Activated naive CD4-positive, alpha-beta T cell treated with anti-CD3 and anti-CD28 coated beads, Interleukin-2, amount 50 U/mL, for 16 hours (primary cell): Measurements from ENCODE around the gene OR10P1.
"Not testable (repeated sequence)": the region's sequence is repeated elsewhere in the genome, so short reads cannot be mapped to it uniquely, and the experiment has no call there.

Source experiments
- DNase-seq: peaks from one replicate; pipeline ENCODE4 v3.0.0-alpha.2; 2020

Gene OR10P1, protein sequence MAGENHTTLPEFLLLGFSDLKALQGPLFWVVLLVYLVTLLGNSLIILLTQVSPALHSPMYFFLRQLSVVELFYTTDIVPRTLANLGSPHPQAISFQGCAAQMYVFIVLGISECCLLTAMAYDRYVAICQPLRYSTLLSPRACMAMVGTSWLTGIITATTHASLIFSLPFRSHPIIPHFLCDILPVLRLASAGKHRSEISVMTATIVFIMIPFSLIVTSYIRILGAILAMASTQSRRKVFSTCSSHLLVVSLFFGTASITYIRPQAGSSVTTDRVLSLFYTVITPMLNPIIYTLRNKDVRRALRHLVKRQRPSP

DNA sequence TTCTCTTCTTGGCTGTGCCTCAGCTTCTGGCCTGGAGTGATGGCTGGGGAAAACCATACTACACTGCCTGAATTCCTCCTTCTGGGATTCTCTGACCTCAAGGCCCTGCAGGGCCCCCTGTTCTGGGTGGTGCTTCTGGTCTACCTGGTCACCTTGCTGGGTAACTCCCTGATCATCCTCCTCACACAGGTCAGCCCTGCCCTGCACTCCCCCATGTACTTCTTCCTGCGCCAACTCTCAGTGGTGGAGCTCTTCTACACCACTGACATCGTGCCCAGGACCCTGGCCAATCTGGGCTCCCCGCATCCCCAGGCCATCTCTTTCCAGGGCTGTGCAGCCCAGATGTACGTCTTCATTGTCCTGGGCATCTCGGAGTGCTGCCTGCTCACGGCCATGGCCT, at the start of gene OR10P1:
TSS of gene OR10P1 (plus strand) at position 40 of the 400 bp plus-strand sequence. CDS start at position 40, 0 bp downstream.
- DNase-seq: no peak

DNA sequence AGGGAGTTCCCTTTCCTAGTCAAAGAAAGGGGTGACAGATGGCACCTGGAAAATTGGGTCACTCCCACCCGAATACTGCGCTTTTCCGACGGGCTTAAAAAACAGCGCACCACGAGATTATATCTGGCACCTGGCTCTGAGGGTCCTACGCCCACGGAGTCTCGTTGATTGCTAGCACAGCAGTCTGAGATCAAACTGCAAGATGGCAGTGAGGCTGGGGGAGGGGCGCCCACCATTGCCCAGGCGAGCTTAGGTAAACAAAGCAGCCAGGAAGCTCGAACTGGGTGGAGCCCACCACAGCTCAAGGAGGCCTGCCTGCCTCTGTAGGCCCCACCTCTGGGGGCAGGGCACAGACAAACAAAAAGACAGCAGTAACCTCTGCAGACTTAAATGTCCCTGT, 46.5 kb upstream of the OR10P1 start:
- not testable (repeated sequence) for DNase-seq

DNA sequence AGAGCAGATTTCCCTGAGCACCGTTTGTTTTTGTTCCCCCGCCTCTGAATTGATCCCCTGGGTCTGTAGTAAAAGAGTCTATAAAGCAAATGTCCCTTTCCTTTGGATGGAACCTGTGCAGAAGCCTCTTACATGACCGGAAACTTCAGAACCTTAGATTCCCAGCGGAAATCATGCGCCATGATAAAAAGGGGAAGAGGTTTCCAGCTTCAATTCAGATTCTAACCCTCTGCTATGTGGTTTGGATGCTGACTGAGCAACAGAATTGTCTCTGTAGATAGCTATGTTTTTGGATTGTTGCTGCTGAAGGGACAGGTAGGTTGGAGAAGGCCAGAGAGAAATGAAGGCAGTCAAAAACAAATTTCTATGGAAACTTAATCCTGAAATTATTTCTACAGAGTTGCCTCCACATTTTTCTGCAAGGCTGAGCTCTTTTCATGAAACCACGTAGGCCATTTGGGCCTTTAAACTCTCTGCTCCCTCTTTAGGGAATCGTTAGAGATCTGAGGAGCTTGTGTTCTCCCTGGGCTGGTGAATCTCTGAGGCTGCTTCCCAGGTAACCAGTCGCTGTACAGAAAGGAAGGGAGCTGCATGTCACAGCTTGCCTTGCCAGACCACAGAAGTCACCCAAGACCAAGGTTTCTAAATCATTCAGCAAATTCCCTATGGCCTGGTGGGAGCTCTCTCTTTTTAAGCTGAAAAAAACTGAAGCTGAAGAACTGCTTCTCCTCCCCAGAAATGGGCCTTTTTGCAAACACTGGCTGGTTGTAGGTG, 28.7 kb upstream of the OR10P1 start:
- DNase-seq: no peak

DNA sequence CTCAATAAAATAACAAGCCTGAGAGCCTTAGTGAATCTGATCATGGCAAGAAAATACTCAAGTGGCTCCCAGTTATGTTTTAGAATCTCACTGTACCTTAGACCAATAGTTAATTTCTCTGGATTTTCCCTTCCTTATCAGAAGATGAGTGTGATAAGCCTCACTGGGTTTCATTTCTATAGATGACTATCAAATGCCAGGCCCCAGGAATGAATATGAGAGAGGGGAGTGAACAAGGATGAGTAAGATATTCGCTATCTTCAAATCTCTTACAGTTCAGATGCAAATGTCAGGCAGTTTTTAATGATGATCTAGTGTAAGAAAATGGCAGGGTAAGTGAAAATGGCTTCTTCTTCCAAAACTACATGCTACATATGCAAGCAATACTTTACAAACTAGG, 26.1 kb upstream of the OR10P1 start:
- no peak for DNase-seq

DNA sequence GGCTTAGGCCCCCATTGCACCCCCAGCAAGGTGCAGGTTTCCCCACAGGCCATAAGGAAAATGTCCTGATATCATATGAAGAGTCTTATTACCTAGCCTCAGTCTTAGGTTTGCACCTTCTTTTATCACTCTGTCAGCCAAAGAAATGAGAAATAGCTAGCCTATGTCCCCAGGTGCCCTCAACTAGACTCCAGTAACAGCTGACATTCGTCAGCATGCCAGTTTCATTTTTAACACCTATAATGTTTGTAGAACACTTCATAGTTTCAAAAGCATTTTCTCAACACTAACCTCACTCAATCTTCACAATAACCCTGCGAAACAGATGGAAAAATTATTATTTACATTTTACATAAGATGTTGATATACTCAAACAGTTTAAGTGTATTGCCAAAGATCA, 24.0 kb upstream of the OR10P1 start:
- no peak for DNase-seq

DNA sequence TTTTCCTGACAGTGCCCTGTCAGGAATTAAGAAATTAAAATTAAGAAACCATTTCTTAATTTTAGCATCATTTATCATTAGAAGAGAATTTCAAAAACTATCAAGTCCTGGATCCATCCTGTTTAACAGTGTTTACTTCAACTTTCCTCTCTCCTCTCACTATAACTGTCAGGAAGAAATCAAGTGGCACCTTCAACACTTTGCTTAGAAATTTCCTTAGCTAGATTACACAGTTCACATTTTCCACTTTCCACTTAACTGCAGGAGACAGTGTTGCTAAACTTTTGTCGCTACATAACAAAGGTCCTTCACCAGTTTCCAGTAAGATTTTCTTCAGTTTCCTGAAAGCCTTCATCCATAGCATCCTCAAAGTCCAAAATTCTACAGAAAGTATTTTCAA, 21.9 kb upstream of the OR10P1 start:
- DNase-seq: no peak

DNA sequence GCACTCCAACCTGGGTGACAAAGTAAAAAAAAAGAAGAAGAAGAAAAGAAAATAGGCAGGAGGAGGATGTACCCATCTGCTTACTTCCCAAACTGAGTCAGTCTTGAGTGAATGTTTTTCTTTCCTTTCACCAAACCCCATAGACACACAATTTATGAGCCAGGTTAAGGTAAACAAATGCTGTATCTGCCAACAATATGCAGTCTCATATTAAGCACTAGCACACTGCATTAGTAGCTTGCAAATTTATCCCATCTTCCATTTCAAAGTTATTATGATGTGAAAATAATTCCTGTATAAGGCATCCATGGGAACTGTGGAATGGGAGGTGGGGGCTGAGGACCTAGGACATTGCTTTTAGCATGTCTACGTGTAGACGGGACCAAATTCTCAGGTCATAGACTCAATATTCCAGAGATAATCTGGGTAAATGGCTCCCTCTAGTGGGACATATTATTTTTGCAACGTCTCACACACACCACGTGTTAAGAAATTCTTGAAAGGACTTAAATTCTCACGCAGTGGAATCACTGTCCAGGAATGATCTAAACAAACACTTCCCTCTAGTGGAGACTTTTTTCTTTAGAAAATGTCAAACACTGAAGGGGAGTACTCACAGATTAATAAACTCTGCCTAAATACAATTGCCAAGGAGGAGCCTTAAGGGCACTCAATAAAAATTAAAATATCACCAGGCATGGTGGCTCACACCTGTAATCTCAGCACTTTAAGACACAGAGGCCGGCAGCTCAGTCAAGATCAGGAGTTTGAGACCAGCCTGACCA, 17.1 kb upstream of the OR10P1 start:
- DNase-seq: peak; percentile 21

DNA sequence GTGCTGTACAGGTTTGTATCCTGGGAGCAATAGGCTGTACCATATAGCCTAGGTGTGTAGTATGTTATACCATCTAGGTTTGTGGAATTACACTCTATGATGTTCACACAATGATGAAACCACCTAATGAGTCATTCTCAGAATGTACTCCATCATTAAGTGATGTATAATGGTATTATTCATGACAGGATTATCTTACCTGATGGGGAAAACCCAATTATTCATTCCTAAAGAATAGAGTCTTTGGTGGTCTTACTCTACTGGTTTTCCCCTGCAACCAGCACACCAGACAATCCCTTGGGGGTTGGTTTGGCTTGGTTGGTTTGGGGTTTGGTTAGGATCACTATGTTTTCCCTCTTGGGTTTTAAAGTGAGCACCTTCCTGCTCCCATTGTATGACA, 12.6 kb upstream of the OR10P1 start:
- DNase-seq: no peak

DNA sequence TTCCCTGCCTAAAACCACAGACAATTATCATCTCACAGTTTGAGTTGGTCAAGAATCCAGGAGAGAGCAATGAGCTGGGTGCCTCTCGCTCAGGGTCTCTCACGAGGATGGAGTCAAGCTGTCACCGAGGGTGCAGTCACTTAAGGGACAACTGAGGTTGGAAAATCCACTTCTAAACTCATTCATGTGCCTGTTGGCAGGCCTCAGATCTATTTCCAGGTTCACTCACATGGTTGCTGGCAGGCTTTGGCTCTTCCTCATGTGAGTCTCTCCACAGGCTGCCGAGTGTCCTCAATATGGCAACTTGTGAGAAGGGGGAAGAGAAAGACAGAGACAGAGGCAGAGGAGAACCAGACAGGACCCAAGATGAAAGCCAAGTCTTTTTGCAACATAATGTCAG, 10.5 kb upstream of the OR10P1 start:
- no peak for DNase-seq

DNA sequence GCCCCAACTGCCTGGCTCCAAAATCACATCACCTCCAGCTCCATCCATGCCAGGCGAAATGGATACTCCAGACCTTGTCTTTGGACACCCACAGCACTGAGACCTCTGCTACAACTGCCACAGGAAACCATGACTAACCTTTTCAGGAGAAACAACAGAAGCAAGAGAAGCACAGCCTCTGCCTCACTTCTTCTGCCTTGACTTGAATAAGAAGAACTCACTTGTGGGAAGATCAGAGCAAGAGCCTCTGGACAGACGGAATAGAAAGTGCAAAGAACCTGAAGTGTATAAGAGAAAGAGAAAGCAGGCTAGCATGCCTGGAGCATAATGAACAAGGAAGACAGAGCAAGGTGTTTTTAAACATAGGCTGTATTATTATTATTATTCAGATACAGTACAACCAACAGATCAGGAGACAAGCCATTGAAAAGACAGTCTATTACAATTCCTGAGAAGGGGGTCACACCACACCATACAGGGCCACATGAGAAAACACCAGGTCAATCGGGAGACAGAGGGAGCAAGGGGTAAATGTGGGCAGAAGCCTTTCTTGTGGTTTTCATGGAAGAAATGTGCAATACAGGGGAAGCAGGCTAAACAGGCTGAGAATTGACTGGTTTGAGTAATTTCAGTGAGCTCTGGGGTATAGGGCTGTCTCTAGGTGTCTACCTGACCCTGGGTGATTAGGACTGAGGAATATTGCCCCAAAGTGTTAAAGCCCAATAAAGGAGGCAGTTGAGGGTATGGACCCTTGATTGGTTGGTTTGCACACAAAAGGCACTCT, 7.4 kb upstream of the OR10P1 start:
- no peak for DNase-seq

DNA sequence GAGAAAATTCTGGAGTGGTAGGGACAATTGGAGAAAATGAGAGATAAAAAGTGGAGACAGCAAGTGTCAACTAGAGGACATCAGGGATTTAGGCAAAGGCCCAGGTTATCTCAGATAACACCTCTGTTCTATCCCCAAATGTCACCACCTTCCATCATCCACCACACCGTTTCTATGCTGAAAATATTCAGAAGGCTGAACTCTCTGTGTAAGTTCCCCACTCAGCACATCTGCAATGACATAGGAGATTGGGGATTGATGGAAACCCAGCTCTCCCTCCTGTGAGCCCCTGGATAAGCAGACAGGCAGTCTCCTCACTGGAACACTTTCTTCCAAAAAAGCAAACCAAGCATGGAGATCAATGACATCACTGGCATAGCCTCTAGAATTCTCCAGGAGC, 5.6 kb upstream of the OR10P1 start:
- no peak for DNase-seq

DNA sequence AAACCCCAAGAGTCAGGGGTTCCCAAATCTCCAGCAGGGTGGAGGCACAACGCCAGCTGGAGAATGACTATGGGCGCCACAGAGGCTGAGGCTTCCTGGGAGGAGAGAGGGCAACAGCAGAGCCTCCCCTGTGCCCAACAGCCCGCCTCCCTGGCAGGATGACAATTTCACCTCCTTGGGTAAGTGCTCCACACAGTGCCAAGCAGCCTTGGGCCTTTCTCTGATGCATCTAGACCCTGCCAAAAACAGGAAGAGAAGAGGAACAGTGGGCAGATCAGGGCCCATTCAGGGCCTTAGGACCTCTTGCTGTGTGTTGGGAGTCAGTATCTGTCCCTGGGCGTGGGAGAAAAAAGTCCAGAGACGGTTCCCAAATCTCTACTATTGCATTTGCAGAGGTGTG, 5.0 kb upstream of the OR10P1 start:
- DNase-seq: no peak

DNA sequence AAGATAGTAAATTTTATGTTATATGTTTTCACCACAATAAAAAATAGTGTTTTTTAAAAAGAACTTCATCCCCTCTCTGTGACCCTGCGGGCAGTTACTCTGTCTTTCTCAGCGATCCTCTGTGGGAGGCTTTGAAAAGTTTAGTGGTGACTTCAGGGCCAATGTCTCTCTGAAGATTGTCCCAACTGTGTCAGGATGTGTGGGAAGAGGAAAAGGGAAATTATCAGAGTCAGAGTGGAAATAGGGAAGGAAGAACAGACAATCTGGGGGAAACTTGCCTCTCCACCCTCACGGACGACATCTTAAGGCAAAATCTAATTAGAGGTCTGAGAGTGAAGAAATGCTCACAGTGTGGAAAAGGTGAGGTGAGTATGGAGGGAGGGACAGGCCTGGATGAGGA, 3.5 kb upstream of the OR10P1 start:
- DNase-seq: no peak

DNA sequence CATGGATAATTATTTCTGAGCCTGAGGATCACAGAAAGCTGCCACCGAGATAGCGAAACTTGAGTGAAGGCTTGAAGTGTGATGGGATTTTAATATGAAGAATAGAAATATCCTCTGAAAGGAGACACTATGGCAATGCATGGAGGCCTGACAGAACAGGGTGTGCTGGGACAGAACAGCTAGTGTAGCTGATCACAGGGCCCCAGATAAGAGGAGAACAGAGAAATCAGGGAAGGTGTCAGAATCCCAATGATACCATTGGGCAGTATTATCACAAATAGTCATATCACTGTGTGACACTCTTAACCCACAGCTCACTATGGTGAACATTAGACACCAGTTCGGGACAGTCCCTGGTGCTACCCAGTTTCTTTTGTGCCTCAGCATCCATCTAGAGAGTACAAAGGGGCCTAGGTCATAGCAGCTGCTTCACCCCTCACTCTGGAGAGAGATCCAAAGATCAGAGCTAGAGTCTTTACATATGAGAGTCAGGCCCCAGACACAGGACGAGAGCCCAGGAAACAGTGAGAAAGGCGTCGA, 506 bp upstream of the OR10P1 start:
- DNase-seq: no peak

DNA sequence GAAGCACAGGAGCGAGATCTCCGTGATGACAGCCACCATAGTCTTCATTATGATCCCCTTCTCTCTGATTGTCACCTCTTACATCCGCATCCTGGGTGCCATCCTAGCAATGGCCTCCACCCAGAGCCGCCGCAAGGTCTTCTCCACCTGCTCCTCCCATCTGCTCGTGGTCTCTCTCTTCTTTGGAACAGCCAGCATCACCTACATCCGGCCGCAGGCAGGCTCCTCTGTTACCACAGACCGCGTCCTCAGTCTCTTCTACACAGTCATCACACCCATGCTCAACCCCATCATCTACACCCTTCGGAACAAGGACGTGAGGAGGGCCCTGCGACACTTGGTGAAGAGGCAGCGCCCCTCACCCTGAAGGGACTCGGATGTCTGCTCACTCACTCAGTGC, 775 bp downstream of the OR10P1 start:
- DNase-seq: no peak

DNA sequence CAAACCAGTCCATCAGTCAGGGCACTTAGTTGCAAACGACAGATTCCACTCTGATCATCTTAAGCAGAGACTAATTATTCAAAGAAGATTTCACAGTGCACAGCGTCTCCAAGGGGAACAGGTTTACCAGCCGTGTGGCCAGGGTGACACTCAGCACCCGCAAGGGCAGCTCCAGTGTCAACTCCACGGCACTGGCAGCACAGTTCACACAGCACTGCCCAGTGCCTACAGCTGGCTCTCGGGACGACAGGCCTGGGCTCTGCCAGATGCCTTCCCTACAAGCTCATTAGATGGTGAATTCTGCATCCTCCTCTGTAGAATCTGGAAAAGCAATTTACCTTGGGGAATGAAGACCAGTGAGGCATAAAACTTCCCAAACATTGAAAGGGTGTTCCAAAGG, 4.9 kb downstream of the OR10P1 start:
- DNase-seq: no peak

DNA sequence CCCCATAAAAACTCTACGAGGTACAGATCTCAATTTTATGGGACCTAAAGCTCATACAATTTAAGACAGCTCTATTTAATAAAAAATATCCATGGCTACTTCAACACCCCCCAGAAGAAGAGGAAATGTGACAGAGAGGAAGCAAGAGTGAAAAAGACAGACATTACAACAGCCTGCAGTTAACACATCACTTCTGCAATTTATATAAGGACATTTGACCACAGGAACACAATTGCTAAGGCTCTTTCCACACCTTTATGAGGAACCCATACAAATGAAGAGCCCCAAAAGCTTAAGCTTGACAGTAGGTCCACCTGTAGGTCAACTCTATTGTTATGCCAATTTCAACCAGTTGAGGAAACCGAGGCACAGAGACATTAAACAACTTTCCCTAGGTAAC, 5.6 kb downstream of the OR10P1 start:
- no peak for DNase-seq

DNA sequence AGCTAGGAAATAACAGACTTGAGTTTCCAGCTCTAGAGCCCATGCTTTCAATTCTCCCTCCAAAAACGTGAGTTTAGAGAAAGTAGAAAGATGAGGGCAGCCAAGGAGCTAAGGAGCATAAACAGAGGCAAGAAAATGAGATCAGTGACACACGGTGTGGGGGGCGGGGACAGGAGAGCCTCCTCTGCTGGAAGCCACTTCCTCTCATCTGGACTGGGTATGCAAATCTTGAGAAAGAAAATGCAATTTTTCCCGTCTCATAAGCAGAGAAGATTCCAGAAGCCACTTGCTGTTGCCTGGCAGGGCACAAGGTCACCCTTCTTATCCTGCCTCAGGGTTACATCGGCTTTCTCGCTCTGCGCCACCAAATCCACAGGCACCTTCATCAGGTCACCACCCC, 6.0 kb downstream of the OR10P1 start:
- DNase-seq: no peak

DNA sequence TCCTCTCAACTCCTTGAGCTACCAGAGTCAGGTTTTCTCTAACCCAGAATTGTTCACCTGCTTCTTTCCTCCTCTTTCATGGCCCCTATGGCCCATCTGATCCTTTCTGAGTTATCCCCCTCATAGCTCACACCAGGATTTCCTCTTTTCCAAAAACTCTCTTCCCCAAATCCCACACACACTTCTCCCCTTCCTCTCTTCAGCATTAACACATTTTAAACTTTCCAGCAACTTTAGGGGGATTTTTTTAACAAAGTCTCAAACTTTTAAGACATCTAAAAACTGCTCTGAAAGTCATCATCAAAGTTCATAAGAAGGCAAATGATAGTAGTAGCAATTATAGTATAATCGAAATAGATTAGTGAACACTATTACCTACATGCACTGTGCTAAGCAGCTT, 7.9 kb downstream of the OR10P1 start:
- no peak for DNase-seq

DNA sequence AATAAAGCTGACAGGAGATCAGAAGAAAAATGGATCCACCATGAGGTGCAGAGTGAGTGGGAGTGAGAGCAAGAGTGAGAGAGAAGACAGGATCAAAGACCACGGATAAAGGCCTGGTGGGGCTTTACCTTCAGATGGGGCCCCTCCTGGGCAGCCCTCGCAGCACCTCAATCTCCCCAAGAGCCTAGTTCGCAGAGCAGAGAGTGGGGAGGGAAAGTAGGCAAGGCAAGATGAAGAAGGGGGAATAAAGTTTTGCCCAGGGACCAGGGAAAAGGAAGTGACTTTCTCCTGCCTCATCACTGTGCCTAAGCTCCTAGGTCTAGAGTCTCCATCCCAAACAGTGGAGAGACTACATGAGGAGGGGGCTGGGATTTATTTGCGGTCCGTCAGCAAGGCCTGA, 10.3 kb downstream of the OR10P1 start:
- no peak for DNase-seq

DNA sequence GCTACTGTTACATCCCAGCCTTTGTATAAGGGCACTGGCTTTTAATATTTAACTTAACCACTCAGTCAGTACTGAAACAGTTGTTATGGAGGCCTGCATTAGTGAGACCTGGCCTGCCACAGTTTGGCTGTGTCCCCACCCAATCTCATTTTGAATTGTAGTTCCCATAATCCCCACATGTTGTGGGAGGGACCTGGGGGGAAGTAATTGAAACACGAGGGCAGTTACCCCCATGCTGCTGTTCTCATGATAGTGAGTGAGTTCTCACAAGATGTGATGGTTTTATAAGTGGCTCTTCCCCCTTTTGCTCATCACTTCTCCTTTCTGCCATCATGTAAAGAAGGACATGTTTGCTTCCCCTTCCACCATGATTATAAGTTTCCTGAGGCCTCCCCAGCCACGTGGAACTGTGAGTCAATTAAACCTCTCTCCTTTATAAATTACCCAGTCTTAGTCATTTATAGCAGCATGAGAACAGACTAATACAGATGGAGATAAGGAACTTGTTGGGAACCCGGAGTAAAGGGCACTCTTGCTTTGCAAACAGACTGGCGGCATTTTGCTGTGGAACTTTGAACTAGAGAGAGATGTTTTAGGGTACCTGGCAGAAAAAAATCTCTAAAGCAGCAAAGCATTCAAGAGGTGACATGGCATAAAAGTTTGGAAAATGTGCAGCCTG, 14.1 kb downstream of the OR10P1 start:
- not testable (repeated sequence) for DNase-seq

DNA sequence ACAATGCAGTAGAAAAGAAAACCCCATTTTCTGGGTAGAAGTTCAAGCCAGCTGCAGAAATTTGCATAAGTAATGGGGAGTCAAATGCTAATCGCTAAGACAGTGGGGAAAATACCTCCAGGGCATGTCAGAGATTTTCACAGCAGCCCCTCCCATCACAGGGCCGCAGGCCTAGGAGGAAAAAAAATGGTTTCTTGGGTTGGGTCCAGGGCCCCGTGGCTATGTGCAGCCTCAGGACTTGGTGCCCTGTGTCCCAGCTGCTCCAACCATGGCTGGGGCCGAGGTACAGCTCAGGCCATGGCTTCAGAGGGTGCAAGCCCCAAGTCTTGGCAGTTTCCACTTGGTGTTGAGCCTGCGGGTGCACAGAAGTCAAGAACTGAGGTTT, 14.6 kb downstream of the OR10P1 start:
- no peak for DNase-seq
